ENCODE measurements around the gene PEX11A. TPM values are rescaled to one million over a fixed set of nuclear protein-coding genes. Genes with fewer than 3 reads are reported as not detected.
A peak's percentile ranks its signal among the peaks of the same experiment; 100 is the strongest.

PEX11A gene
- total RNA-seq, 4 donors from 2014 or later: 7.2 to 15.5 (median 9.7) TPM

DNA sequence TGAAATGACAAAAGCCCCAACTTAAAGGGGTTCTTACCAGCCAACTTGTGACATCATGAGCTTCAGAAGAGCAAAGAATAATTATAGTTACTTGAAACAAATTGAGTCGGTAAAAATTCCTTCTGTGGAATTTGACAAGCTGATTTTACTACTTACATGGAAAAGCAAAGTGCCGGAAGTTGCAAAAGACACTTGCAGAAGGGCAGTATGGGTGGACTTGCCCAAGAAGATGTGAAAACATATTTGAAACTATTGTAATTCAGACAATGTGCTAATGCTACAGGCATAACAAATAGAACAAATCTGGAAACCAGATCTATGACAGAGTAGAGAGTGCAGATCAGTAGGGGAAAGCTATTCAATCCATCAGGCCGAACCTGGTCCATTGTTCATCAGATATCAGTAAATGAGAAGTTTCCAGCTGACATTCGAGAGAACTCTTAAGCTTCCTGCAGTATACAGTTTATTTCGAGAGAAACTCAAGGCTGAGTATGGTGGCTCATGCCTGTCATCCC is 32.8 kb downstream of the PEX11A start:
- Histone ChIP-seq H3K27ac (no peak overlapping the region), H3K9me3 (no peaks in the 10 kb centered on the region), H3K4me1 (peaks cover 0 to 25% (median 7%) of the 10 kb centered on the region in 4 donors), H3K36me3 (no peaks in the 10 kb centered on the region), H3K27me3 (peaks cover 0 to 15% of the 10 kb centered on the region in 2 donors), H3K4me3 (no peak overlapping the region)
- DNase-seq (ENCODE audit: low spot score in 2 of 2): no peak
- TF ChIP-seq, protein P1, sequence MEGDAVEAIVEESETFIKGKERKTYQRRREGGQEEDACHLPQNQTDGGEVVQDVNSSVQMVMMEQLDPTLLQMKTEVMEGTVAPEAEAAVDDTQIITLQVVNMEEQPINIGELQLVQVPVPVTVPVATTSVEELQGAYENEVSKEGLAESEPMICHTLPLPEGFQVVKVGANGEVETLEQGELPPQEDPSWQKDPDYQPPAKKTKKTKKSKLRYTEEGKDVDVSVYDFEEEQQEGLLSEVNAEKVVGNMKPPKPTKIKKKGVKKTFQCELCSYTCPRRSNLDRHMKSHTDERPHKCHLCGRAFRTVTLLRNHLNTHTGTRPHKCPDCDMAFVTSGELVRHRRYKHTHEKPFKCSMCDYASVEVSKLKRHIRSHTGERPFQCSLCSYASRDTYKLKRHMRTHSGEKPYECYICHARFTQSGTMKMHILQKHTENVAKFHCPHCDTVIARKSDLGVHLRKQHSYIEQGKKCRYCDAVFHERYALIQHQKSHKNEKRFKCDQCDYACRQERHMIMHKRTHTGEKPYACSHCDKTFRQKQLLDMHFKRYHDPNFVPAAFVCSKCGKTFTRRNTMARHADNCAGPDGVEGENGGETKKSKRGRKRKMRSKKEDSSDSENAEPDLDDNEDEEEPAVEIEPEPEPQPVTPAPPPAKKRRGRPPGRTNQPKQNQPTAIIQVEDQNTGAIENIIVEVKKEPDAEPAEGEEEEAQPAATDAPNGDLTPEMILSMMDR (IDR thresholded peaks at IDR 0.05): no peak
- no peak for TF ChIP-seq EP300 (IDR thresholded peaks at IDR 0.05)
- TF ChIP-seq POLR2A (IDR thresholded peaks at IDR 0.05): no peak
- 83% methylated on average over 5 of the region's 5 CpGs for WGBS, 2 donors

DNA sequence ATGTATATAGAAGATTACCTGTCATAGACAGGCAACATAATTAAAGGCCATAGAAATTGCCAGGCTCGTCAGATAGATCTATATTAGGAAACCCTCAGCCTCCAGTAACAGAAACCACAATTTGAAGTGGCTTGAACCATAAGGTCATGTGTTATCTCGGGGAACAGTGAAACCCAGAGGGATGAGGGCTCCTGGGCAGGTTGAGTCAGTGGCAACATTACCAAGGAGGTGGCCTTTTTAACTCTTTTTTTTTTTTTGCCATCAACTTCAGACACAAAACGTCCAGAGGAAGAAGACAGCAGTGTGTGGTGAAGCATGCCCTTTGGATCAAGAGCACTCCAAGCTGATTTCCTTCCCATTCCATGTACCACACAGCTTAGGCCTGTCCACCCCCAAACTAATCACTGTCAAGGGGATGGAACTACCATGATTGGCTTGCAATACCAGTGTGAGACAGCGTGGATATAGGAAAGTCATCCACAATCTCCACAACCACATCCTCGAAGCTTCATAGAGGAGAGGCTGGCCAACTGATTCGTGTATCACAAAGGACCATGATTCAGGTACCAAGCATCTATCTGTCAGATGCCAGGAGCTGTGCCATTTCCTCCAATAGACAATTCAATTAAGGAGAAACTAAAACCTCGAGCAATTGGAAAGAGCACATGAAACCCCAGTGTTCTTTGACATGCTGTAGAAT is 34.3 kb downstream of the PEX11A start:
- no peak for TF ChIP-seq POLR2A (IDR thresholded peaks at IDR 0.05)
- TF ChIP-seq, protein P1 (IDR thresholded peaks at IDR 0.05): no peak
- WGBS, 2 donors: 75 to 79% methylated on average over 7 of the region's 7 CpGs
- Histone ChIP-seq H3K36me3 (no peaks in the 10 kb centered on the region), H3K4me3 (no peak overlapping the region), H3K4me1 (peaks cover 0 to 18% (median 5%) of the 10 kb centered on the region in 4 donors), H3K9me3 (no peaks in the 10 kb centered on the region), H3K27ac (no peak overlapping the region), H3K27me3 (peaks cover 0 to 15% of the 10 kb centered on the region in 2 donors)
- DNase-seq (ENCODE audit: low spot score in 2 of 2): no peak

DNA sequence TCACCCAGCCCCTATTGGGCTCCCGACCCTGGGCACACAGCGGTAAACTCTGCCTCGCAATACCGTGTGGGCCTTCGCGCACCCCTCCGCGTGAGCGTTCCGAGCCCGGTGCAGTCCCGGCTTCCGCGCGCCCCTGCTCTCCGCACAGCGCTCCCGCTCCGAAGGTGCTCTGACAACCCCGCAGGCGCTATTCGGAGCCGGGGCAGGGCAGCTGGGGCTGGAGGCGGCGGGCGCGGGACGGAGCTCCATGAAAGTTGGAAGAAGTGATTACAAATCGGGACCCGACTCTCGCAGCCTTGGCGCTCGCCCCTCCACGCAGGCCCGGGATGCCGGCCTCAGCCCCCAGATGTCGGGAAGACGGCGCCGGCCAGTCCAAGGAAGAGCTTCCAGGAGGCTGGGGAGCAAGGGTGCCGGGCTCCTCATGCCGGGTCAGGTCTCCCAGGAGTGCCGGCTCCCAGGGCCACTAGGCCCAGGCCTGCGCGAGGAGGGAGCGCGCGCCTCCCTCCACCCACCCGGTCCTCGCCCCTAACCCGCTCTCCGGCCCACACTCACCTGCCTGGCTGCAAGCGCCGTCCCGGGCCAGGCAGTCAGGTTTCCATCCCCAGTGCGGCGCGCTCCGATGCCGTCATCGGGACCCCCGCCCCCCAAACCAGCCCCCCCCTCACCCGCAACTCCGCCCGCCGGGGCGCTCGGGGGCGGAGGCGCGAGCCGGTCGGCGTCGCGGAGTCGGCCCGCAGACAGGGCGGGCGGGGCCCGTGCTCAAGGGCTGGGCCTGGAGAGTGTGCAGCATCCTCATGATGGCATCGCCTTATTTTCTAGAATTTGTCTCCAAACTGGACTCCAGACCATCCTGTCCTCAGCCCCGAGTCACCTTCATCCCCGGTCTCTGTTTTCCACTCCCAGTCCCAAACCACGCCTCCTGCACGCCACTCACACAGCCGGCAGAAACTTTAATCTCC is 35.4 kb downstream of the PEX11A start, which contains the start of gene KIF7:
KIF7 (minus strand) TSS at position 621 of the 959 bp plus-strand sequence. CDS start 2,537 bp downstream, outside the sequence.
- no peak for DNase-seq (ENCODE audit: low spot score in 2 of 2)
- 2% methylated on average over 50 to 57 of the region's 87 CpGs for WGBS, 2 donors
- H3K27ac ChIP-seq: peak within 1 kb of the TSS; percentile 37 to 82 (median 48)
- TF ChIP-seq, protein P1 (IDR thresholded peaks at IDR 0.05): no peak
- TF ChIP-seq EP300 (IDR thresholded peaks at IDR 0.05) (no peak), POLR2A (IDR thresholded peaks at IDR 0.05) (no peak)
- H3K4me1 ChIP-seq: peaks cover 0 to 18% (median 5%) of the 10 kb centered on the region in 4 donors
- peaks cover 0 to 15% of the 10 kb centered on the region in 2 donors for H3K27me3 ChIP-seq
- no peaks in the 10 kb centered on the region for H3K9me3 ChIP-seq
- peak within 1 kb of the TSS; percentile 42 to 78 (median 56) for H3K4me3 ChIP-seq
- no peaks in the 10 kb centered on the region for H3K36me3 ChIP-seq

DNA sequence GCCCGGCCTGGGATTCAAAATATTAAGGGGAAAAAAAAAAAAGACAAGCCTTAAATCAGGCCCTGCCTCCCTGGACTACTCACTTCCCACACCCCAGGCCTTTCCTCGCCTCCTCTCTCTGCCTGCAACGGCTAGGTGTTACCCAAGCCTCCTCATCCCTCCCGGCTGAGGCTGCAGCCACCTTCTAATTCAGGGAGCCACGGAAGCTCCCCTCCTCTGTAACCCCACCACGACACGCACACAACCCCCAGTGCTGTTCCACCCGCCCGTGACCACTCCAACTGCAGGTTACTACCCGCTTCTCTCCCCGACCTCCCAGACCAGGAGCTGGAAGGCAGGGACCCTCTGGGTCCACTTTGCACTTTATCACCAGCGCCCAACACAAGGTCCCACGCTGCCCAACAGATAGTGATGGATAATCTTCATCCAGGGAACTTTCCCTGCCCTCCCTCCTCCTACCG is 36.2 kb downstream of the PEX11A start:
- 36 to 41% methylated on average over 14 of the region's 14 CpGs for WGBS, 2 donors
- Histone ChIP-seq H3K9me3 (no peaks in the 10 kb centered on the region), H3K27me3 (peaks cover 0 to 15% of the 10 kb centered on the region in 2 donors), H3K4me3 (peak overlapping the region; percentile 42 to 78 (median 56)), H3K4me1 (peaks cover 0 to 18% (median 5%) of the 10 kb centered on the region in 4 donors), H3K27ac (peak overlapping the region in 1 of 4 donors; percentile 82), H3K36me3 (peaks cover 0 to 6% (median 0%) of the 10 kb centered on the region in 3 donors)
- no peak for TF ChIP-seq EP300 (IDR thresholded peaks at IDR 0.05)
- no peak for TF ChIP-seq POLR2A (IDR thresholded peaks at IDR 0.05)
- TF ChIP-seq, protein P1 (IDR thresholded peaks at IDR 0.05): no peak
- DNase-seq (ENCODE audit: low spot score in 2 of 2): no peak
